ENCODE measurements around the gene PDGFA. TPM values are rescaled to one million over a fixed set of nuclear protein-coding genes. Genes with fewer than 3 reads are reported as not detected.

The PDGFA gene
- total and polyA plus RNA-seq, 4 donors: 21.8 to 40.6 (median 25.6) TPM

GRCh38 chr7:465710-466400 is 53.8 kb downstream of the PDGFA start:
- H3K4me3 ChIP-seq: no peak overlapping the region
- H3K36me3 ChIP-seq (ENCODE audit: control insufficient read depth in 4 of 4, insufficient read depth in 4 of 4, low read length in 4 of 4): no peaks in the 10 kb centered on the region
- no peak overlapping the region for H3K9ac ChIP-seq (ENCODE audit: insufficient read depth in 1 of 2, low read length in 2 of 2)
- TF ChIP-seq CTCF (IDR thresholded peaks at IDR 0.05; ENCODE audit: control extremely low read depth, extremely low read depth): no peak
- no peaks in the 10 kb centered on the region for H3K9me3 ChIP-seq (ENCODE audit: control insufficient read depth in 4 of 4, insufficient read depth in 3 of 4, low read length in 3 of 4)
- ATAC-seq (ENCODE audit: insufficient read depth, low FRiP score) (no peak), DNase-seq (peak in 1 of 3 donors; percentile 12)
- peaks cover 0 to 25% (median 17%) of the 10 kb centered on the region in 5 donors for H3K4me1 ChIP-seq (ENCODE audit: control insufficient read depth in 5 of 5, insufficient read depth in 5 of 5, low read length in 5 of 5)
- no peak overlapping the region for H3K27ac ChIP-seq (ENCODE audit: low read depth in 1 of 2, low read length in 1 of 2)
- WGBS, 2 donors: 91 to 96% methylated on average over 17 of the region's 17 CpGs
- H3K27me3 ChIP-seq (ENCODE audit: control insufficient read depth in 3 of 3, insufficient read depth in 3 of 3, low read length in 2 of 3): no peaks in the 10 kb centered on the region

- Histone ChIP-seq H3K9ac (ENCODE audit: insufficient read depth in 1 of 2, low read length in 2 of 2) (no peak overlapping the region), H3K36me3 (ENCODE audit: control insufficient read depth in 4 of 4, insufficient read depth in 4 of 4, low read length in 4 of 4) (no peaks in the 10 kb centered on the region), H3K9me3 (ENCODE audit: control insufficient read depth in 4 of 4, insufficient read depth in 3 of 4, low read length in 3 of 4) (no peaks in the 10 kb centered on the region), H3K27me3 (ENCODE audit: control insufficient read depth in 3 of 3, insufficient read depth in 3 of 3, low read length in 2 of 3) (no peaks in the 10 kb centered on the region), H3K27ac (ENCODE audit: low read depth in 1 of 2, low read length in 1 of 2) (no peak overlapping the region), H3K4me1 (ENCODE audit: control insufficient read depth in 5 of 5, insufficient read depth in 5 of 5, low read length in 5 of 5) (peaks cover 0 to 33% (median 24%) of the 10 kb centered on the region in 5 donors), H3K4me3 (no peak overlapping the region)
- 52 to 68% methylated on average over 34 of the region's 34 CpGs for WGBS, 2 donors
- ATAC-seq (ENCODE audit: insufficient read depth, low FRiP score) (no peak), DNase-seq (peak; percentile 89 to 94 (median 92))
- no peak for TF ChIP-seq CTCF (IDR thresholded peaks at IDR 0.05; ENCODE audit: control extremely low read depth, extremely low read depth)
Observed at GRCh38 chr7:464454-465401, 54.9 kb downstream of the PDGFA start.

- TF ChIP-seq CTCF (IDR thresholded peaks at IDR 0.05; ENCODE audit: control extremely low read depth, extremely low read depth): no peak
- H3K4me3 ChIP-seq: no peak overlapping the region
- H3K27me3 ChIP-seq (ENCODE audit: control insufficient read depth in 3 of 3, insufficient read depth in 3 of 3, low read length in 2 of 3): no peaks in the 10 kb centered on the region
- H3K36me3 ChIP-seq (ENCODE audit: control insufficient read depth in 4 of 4, insufficient read depth in 4 of 4, low read length in 4 of 4): no peaks in the 10 kb centered on the region
- WGBS, 2 donors: 94% methylated on average over 35 of the region's 35 CpGs
- H3K9ac ChIP-seq (ENCODE audit: insufficient read depth in 1 of 2, low read length in 2 of 2): no peak overlapping the region
- ATAC-seq (ENCODE audit: insufficient read depth, low FRiP score): no peak
- H3K27ac ChIP-seq (ENCODE audit: low read depth in 1 of 2, low read length in 1 of 2): no peak overlapping the region
- H3K4me1 ChIP-seq (ENCODE audit: control insufficient read depth in 5 of 5, insufficient read depth in 5 of 5, low read length in 5 of 5): peaks cover 0 to 33% (median 24%) of the 10 kb centered on the region in 5 donors
- peaks cover 0 to 4% (median 0%) of the 10 kb centered on the region in 4 donors for H3K9me3 ChIP-seq (ENCODE audit: control insufficient read depth in 4 of 4, insufficient read depth in 3 of 4, low read length in 3 of 4)
- DNase-seq: no peak
Observed at GRCh38 chr7:463817-464453, 55.7 kb downstream of the PDGFA start.
